Body of pancreas (tissue), 4 donors: ENCODE results near the gene KLHL30.

Source experiments
- POLR2A ChIP-seq, 3 donors: fragments of 450-650 bp; IDR thresholded peaks; one replicate each; pipeline ENCODE4 v1.6.1; 2016; ENCODE audit warnings: antibody characterized with exemption in 3 of 3, mild to moderate bottlenecking in 2 of 3
- TF ChIP-seq, protein P1 (sequence below), 7 experiments: fragments of 450-650 bp in 4 of 7; fragments of 200-600 bp in 3 of 7; sonication (generic) in 3 of 7; IDR thresholded peaks; one replicate each; pipeline ENCODE4 v1.5.1; 2016 to 2019; ENCODE audit warnings: antibody characterized with exemption in 7 of 7

DNA sequence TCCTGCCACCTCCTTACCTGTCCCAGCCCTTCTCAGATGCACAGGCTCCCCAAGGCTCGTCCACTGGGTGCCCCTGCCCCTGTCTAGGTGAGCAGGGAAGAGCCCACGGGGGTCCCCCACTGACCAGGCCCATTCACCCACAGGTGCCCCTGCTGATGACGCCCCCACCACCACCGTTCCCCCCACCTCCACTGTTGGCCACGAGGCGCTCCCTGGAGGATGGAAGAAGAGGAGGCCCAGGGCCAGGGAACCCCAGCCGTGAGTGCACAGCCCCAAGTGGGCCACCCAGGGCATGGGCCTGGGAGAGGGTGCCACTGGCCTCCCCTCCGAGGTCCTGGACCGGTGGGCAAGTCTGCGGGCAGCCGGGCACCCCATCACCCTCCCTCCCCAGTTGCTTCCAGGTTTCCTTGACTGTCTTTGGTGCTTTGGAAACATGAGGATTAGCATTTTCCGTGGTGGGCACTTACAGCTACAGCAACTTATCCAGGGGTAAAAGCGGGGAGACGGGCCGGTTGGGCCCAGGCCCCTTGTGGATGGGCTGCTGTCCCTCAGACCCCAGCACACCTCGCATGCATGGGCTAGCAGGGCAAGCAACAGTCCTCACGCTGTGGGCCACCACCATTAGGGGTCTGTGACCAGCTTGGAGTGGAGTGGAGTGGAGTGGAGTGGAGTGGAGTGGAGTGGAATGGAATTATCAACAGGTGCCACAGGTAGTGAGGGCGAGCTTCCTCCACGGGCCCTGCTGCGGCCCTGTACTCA is 13.2 kb upstream of the KLHL30 start:
- TF ChIP-seq POLR2A (IDR thresholded peaks at IDR 0.05): no peak
- TF ChIP-seq, protein P1, sequence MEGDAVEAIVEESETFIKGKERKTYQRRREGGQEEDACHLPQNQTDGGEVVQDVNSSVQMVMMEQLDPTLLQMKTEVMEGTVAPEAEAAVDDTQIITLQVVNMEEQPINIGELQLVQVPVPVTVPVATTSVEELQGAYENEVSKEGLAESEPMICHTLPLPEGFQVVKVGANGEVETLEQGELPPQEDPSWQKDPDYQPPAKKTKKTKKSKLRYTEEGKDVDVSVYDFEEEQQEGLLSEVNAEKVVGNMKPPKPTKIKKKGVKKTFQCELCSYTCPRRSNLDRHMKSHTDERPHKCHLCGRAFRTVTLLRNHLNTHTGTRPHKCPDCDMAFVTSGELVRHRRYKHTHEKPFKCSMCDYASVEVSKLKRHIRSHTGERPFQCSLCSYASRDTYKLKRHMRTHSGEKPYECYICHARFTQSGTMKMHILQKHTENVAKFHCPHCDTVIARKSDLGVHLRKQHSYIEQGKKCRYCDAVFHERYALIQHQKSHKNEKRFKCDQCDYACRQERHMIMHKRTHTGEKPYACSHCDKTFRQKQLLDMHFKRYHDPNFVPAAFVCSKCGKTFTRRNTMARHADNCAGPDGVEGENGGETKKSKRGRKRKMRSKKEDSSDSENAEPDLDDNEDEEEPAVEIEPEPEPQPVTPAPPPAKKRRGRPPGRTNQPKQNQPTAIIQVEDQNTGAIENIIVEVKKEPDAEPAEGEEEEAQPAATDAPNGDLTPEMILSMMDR (IDR thresholded peaks at IDR 0.05): no peak
